A549 (cell line): ENCODE measurements around the gene CNTN1. TPM values are rescaled to one million over a fixed set of nuclear protein-coding genes. Genes with fewer than 3 reads are reported as not detected.

Experiments used
- ATAC-seq, 2 experiments: fragments of 200-7000 bp in 1 of 2; fragments of >200 bp in 1 of 2; cut with Nextera tagmentation in 1 of 2; cut with Tn5 transposase in 1 of 2; 3 replicates each; pipeline versions ENCODE4 v1.8.0 to v1.9.1; 2018 to 2020; ENCODE audit warnings: mild to moderate bottlenecking in 1 of 2, moderate library complexity in 1 of 2
- CTCF ChIA-PET: fragments of 300-600 bp; sonication (Branson Sonifier 250); formaldehyde crosslinking; extraction: SDS; loops from one replicate; lab custom pipeline; 2021; ENCODE audit warnings: antibody characterized with exemption, inconsistent platforms; lab: Yijun Ruan, JAX
- POLR2A ChIA-PET: fragments of 350-600 bp; formaldehyde crosslinking; extraction: SDS; loops from one replicate; lab custom pipeline; 2021; ENCODE audit warnings: antibody characterized with exemption, inconsistent platforms; lab: Yijun Ruan, JAX
- DNase-seq, 2 experiments: peaks; one replicate each; pipeline versions ENCODE4 v3.0.0 to v3.0.0-alpha.2; 2011 to 2016; ENCODE audit warnings: low read depth in 1 of 2, low spot score in 1 of 2
- FAIRE-seq: peaks from 2 replicates; lab custom pipeline; 2011; peaks lifted over from hg19 to GRCh38; lab: Jason Lieb, UNC
- H3K27ac ChIP-seq, 2 experiments: fragments of >200 bp; sonication (Bioruptor Twin); formaldehyde crosslinking; 3 replicates each; pipeline ENCODE4 v1.5.1; 2016 to 2017
- H3K4me1 ChIP-seq: fragments of >200 bp; sonication (Bioruptor Twin); formaldehyde crosslinking; 3 replicates; pipeline ENCODE4 v1.6.1; 2016
- H3K4me2 ChIP-seq: fragments of >200 bp; sonication (Bioruptor Twin); formaldehyde crosslinking; 3 replicates; pipeline ENCODE4 v1.6.1; 2016
- H3K4me3 ChIP-seq: fragments of >200 bp; sonication (Bioruptor Twin); formaldehyde crosslinking; 3 replicates; pipeline ENCODE4 v1.5.1; 2016
- H3K9me3 ChIP-seq: fragments of >200 bp; sonication (Bioruptor Twin); formaldehyde crosslinking; 3 replicates; pipeline ENCODE4 v1.6.1; 2016
- CBX2 ChIP-seq: fragments of 200-600 bp; sonication (generic); IDR thresholded peaks from 2 replicates; pipeline ENCODE4 v1.6.1; 2016; ENCODE audit warnings: low read depth, mild to moderate bottlenecking, borderline replicate concordance
- CEBPB ChIP-seq, 2 experiments: fragments of >200 bp in 1 of 2; sonication (Bioruptor Twin) in 1 of 2; formaldehyde crosslinking in 1 of 2; IDR thresholded peaks; 2 replicates each; pipeline ENCODE4 v1.6.1; 2012 to 2016
- FOSL2 ChIP-seq, 2 experiments: fragments of 450-650 bp in 1 of 2; fragments of >200 bp in 1 of 2; sonication (Bioruptor Twin) in 1 of 2; formaldehyde crosslinking; IDR thresholded peaks; 2 replicates each; pipeline versions ENCODE4 v1.5.0 to v1.6.1; 2016 to 2020; ENCODE audit warnings: mild to moderate bottlenecking in 1 of 2, moderate library complexity in 1 of 2
- GATA3 ChIP-seq: IDR thresholded peaks from 2 replicates; pipeline ENCODE4 v1.6.1; 2012; ENCODE audit warnings: borderline replicate concordance
- HDAC2 ChIP-seq: fragments of 200-600 bp; sonication (generic); IDR thresholded peaks from 2 replicates; pipeline ENCODE4 v1.6.1; 2016
- HEYL ChIP-seq: fragments of 250-450 bp; sonication (Bioruptor Pico); IDR thresholded peaks from 2 replicates; pipeline ENCODE4 v1.8.0; 2021; ENCODE audit warnings: mild to moderate bottlenecking, moderate library complexity
- JUN ChIP-seq, 2 experiments: fragments of >200 bp; sonication (Bioruptor Twin); formaldehyde crosslinking; IDR thresholded peaks; 2 replicates in 1 of 2; 3 replicates in 1 of 2; pipeline ENCODE4 v1.6.1; 2016 to 2017
- MYC ChIP-seq: IDR thresholded peaks from 2 replicates; pipeline ENCODE4 v1.6.1; 2012; ENCODE audit warnings: mild to moderate bottlenecking, inconsistent platforms, low read length, improper control_type of control experiment, borderline replicate concordance
- NFE2L2 ChIP-seq: fragments of 150-350 bp; conservative IDR thresholded peaks from 2 replicates; pipeline ENCODE4 v1.6.1; 2014; ENCODE audit warnings: low read length
- NPAS2 ChIP-seq: fragments of 250-450 bp; sonication (Bioruptor Pico); IDR thresholded peaks from 2 replicates; pipeline ENCODE4 v1.8.0; 2022; ENCODE audit warnings: mild to moderate bottlenecking, moderate library complexity, borderline replicate concordance
- PBX3 ChIP-seq: IDR thresholded peaks from 2 replicates; pipeline ENCODE4 v1.6.1; 2012
- REST ChIP-seq: fragments of 200-600 bp; sonication (generic); IDR thresholded peaks from 2 replicates; pipeline ENCODE4 v1.6.1; 2016; ENCODE audit warnings: antibody characterized with exemption, mild to moderate bottlenecking, moderate library complexity
- RFX5 ChIP-seq: fragments of 450-650 bp; IDR thresholded peaks from 2 replicates; pipeline ENCODE4 v1.7.1; 2014; ENCODE audit warnings: antibody characterized with exemption, mild to moderate bottlenecking, moderate library complexity
- RNF2 ChIP-seq: fragments of 200-600 bp; sonication (generic); IDR thresholded peaks from 2 replicates; pipeline ENCODE4 v1.6.1; 2016; ENCODE audit warnings: low read depth, mild to moderate bottlenecking, antibody characterized with exemption, moderate library complexity, borderline replicate concordance
- SMC3 ChIP-seq: fragments of >200 bp; sonication (Bioruptor Twin); formaldehyde crosslinking; IDR thresholded peaks from 3 replicates; pipeline ENCODE4 v1.6.1; 2018; ENCODE audit warnings: inconsistent platforms
- TP53 ChIP-seq: fragments of 250-450 bp; sonication (Bioruptor Pico); IDR thresholded peaks from 2 replicates; pipeline ENCODE4 v1.5.0; 2021; ENCODE audit warnings: mild to moderate bottlenecking, moderate library complexity
- WGBS: methylation state at CpG from one replicate; pipeline ENCODE4 v1.1.6; 2017; ENCODE audit errors: missing lambda C conversion rate; 5-methylcytosine and 5-hydroxymethylcytosine counted together
- polyA plus RNA-seq, 4 experiments: library from polyadenylated mRNA; depleted of rRNA in 3 of 4; stranded (reverse); fragments of >200 nt; fragmentation: RNase III in 1 of 4; extraction: RNeasy Plus Mini Kit Qiagen cat#74134 plus additional on column Dnase treatment in 1 of 4; gene quantifications; 2 replicates in 3 of 4; 3 replicates in 1 of 4; pipeline ENCODE4 v1.2.3, GENCODE V29; 2011 to 2017
- TF ChIP-seq, protein P1 (sequence below): fragments of 450-650 bp; IDR thresholded peaks from 2 replicates; pipeline ENCODE4 v1.6.1; 2014; ENCODE audit warnings: antibody characterized with exemption
- TF ChIP-seq, protein P2 (sequence below): IDR thresholded peaks from 2 replicates; pipeline ENCODE4 v1.6.1; 2012
- TF ChIP-seq, protein P3 (sequence below): fragments of 150-350 bp; IDR thresholded peaks from 2 replicates; pipeline ENCODE4 v1.6.1; 2014; ENCODE audit warnings: low read depth, mild to moderate bottlenecking, low read length

Gene CNTN1
- polyA plus RNA-seq, 2 of the 4 experiments (the other 2 are of a cell fraction), result 69.7 to 175 TPM

DNA sequence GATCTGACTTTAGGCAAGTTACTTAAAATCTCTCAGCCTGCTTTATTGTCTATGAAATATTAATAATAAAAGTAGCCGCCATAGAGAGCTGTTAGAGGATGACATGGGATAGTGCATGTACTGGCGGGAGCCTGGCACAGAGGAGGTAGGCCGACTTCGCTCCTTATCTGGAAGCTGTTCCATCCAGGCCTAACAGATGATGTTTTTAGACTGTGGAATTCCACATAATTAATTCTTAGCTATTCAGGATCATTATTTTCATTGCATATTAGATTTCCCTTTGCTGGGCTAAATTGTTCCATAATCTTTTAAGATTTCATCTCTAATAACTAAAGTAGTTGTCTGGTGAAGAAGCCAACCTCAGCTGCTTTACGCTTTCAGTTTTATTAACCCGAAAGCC lies 30.8 kb downstream of the CNTN1 start (continued):
- TF ChIP-seq, protein P1, sequence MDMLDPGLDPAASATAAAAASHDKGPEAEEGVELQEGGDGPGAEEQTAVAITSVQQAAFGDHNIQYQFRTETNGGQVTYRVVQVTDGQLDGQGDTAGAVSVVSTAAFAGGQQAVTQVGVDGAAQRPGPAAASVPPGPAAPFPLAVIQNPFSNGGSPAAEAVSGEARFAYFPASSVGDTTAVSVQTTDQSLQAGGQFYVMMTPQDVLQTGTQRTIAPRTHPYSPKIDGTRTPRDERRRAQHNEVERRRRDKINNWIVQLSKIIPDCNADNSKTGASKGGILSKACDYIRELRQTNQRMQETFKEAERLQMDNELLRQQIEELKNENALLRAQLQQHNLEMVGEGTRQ, result no peak
- TF ChIP-seq TP53 (CRISPR knock-in tag), result no peak
- TF ChIP-seq RFX5, result no peak
- TF ChIP-seq HEYL, result no peak
- TF ChIP-seq PBX3, result no peak
- TF ChIP-seq JUN (IDR thresholded peaks at IDR 0.05), result no peak

DNA sequence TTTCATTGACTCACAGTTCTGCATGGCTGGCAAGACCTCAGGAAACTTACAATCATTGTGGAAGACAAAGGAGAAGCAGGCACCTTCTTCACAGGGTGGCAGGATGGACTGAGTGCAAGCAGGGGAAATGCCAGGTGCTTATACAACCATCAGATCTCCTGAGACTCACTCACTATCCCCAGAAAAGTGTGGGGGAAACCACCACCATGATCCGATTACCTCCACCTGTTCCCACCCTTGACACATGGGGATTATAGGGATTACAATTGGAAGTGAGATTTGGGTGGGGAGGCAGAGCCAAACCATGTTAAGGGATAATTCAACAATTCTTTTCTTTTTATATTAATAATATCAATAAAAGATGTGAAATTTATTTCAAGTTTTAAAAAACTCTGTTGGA lies 34.1 kb downstream of the CNTN1 start:
- ATAC-seq, result no peak
- DNase-seq, result no peak
- H3K4me2 ChIP-seq, result no peak overlapping the region
- peaks cover 20% of the 10 kb centered on the region for H3K4me1 ChIP-seq
- H3K9me3 ChIP-seq, result no peaks in the 10 kb centered on the region
- POLR2A ChIA-PET, result no interaction called here
- FAIRE-seq, result no peak
- TF ChIP-seq NPAS2 (CRISPR knock-in tag) (no peak), HDAC2 (no peak), JUN (IDR thresholded peaks at IDR 0.05) (no peak)
- CTCF ChIA-PET, result no interaction called here
- 87% methylated on average over 1 of the region's 1 CpG for WGBS
- H3K4me3 ChIP-seq, result no peak overlapping the region
- H3K27ac ChIP-seq, result peak overlapping the region; percentile 37 to 77; a peak in 3 of 6 replicates

DNA sequence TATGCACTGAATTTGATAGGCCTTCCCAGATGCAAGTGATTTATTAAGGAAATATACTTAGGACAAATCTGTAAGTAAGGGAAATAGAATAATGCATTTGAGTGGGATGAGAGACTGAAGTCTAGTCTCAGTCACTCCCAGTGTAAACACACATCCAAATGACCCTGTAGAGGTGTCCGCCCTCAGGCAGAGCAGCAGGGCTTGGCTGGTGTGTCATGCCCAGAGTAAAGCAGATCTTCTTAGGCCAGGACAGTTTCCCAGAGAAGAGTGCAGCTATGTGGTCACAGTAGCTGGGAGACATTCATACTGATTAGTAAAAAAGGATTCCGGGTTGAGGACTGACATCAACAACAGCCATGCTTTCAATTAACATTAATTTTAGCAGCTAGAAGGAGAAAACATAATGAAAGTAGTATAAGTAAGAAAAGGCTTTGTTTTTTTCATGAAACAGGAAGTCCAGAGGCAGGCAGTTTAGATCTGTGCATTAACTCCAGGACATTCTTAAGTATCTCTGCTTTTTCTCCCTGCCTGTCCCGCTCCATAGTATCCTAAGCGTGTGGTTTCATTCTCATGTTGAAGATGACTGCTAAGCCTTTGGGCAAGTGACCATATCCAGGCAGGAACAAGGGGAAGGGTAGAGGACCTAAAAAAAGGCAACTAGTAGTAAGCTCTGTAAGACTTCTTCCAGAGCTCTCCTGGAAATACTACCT lies 35.7 kb downstream of the CNTN1 start:
- WGBS, result 52% methylated on average over 4 of the region's 4 CpGs
- Histone ChIP-seq H3K4me3 (no peak overlapping the region), H3K4me2 (peak overlapping the region; percentile 65), H3K27ac (peak overlapping the region; percentile 74 to 83), H3K4me1 (peaks cover 20% of the 10 kb centered on the region), H3K9me3 (no peaks in the 10 kb centered on the region)
- POLR2A ChIA-PET, result no interaction called here
- DNase-seq (peak; percentile 63 to 90), ATAC-seq (peak; percentile 97 to 99), FAIRE-seq (peak; percentile 84)
- TF ChIP-seq CEBPB (IDR thresholded peaks at IDR 0.05), result no peak
- no peak for TF ChIP-seq HEYL
- no peak for TF ChIP-seq RFX5
- TF ChIP-seq MYC, result no peak
- TF ChIP-seq, protein P2, sequence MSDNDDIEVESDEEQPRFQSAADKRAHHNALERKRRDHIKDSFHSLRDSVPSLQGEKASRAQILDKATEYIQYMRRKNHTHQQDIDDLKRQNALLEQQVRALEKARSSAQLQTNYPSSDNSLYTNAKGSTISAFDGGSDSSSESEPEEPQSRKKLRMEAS, result peak; percentile 26; the same call in 1 of the 2 replicates
- no peak for TF ChIP-seq FOSL2 (IDR thresholded peaks at IDR 0.05)
- TF ChIP-seq FOSL2 (CRISPR knock-in tag; IDR thresholded peaks at IDR 0.05), result peak; percentile 58
- TF ChIP-seq, protein P3, sequence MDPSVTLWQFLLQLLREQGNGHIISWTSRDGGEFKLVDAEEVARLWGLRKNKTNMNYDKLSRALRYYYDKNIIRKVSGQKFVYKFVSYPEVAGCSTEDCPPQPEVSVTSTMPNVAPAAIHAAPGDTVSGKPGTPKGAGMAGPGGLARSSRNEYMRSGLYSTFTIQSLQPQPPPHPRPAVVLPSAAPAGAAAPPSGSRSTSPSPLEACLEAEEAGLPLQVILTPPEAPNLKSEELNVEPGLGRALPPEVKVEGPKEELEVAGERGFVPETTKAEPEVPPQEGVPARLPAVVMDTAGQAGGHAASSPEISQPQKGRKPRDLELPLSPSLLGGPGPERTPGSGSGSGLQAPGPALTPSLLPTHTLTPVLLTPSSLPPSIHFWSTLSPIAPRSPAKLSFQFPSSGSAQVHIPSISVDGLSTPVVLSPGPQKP, result no peak
- TF ChIP-seq SMC3, result 0 out of 3 replicates have a peak, but pooled peaks have one; percentile 15
- no peak for TF ChIP-seq CBX2
- CTCF ChIA-PET, result no interaction called here

DNA sequence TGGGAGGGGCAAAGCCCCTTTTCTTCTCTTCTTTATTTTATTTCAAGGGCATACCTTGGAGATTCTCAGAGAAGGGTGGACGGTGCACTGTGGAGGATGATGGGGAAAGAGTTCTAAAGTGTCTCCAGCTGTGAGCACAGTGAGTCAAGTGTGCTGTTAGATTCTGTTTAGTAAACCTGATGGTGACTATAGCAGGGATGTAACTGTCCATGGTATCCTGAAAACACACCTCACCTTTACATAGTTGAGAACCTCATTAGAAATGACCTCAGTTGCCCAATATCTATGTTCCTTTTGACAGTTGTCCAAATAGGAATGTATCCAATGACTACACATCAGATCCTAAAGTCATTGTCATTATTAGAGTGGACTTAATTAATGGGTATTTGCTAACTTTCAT lies 38.0 kb downstream of the CNTN1 start:
- Histone ChIP-seq H3K4me2 (no peak overlapping the region), H3K9me3 (no peaks in the 10 kb centered on the region), H3K27ac (no peak overlapping the region), H3K4me1 (peaks cover 20% of the 10 kb centered on the region), H3K4me3 (no peak overlapping the region)
- ATAC-seq (peak in 1 of 2 experiments; percentile 32; a peak in 1 of 6 replicates), DNase-seq (no peak), FAIRE-seq (no peak)
- ChIA-PET CTCF (no interaction called here), POLR2A (no interaction called here)
- WGBS, result 83% methylated on average over 1 of the region's 1 CpG
- TF ChIP-seq REST (peak; percentile 74), RNF2 (no peak), JUN (IDR thresholded peaks at IDR 0.05) (no peak), GATA3 (no peak), NFE2L2 (no peak)
